ENCODE measurements around the gene PSRC1. TPM values are rescaled to one million over a fixed set of nuclear protein-coding genes. Genes with fewer than 3 reads are reported as not detected.

PSRC1 gene
- total RNA-seq, 1 donor from 2014 or later: 1.1 TPM

GRCh38 chr1:109239409-109240068 is 43.4 kb downstream of the PSRC1 start:
- DNase-seq (ENCODE audit: low read depth): peak; percentile 76
- no peak for FAIRE-seq
- TF ChIP-seq, protein P1, sequence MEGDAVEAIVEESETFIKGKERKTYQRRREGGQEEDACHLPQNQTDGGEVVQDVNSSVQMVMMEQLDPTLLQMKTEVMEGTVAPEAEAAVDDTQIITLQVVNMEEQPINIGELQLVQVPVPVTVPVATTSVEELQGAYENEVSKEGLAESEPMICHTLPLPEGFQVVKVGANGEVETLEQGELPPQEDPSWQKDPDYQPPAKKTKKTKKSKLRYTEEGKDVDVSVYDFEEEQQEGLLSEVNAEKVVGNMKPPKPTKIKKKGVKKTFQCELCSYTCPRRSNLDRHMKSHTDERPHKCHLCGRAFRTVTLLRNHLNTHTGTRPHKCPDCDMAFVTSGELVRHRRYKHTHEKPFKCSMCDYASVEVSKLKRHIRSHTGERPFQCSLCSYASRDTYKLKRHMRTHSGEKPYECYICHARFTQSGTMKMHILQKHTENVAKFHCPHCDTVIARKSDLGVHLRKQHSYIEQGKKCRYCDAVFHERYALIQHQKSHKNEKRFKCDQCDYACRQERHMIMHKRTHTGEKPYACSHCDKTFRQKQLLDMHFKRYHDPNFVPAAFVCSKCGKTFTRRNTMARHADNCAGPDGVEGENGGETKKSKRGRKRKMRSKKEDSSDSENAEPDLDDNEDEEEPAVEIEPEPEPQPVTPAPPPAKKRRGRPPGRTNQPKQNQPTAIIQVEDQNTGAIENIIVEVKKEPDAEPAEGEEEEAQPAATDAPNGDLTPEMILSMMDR (IDR thresholded peaks at IDR 0.05; ENCODE audit: insufficient read depth, low read length, severe bottlenecking): peak; percentile 86

GRCh38 chr1:109239047-109239408 is 43.9 kb downstream of the PSRC1 start:
- no peak for DNase-seq (ENCODE audit: low read depth)
- TF ChIP-seq, protein P1 (IDR thresholded peaks at IDR 0.05; ENCODE audit: insufficient read depth, low read length, severe bottlenecking): no peak
- Histone ChIP-seq H3K27me3 (ENCODE audit: control insufficient read depth, insufficient read depth, low read length) (no peaks in the 10 kb centered on the region), H3K36me3 (ENCODE audit: control insufficient read depth, insufficient read depth, low read length) (peaks cover 30% of the 10 kb centered on the region), H3K4me3 (ENCODE audit: low read depth, low read length) (no peak overlapping the region)
- FAIRE-seq: no peak

More at GRCh38 chr1:109239409-109240068, 43.4 kb downstream of the PSRC1 start:
- H3K36me3 ChIP-seq (ENCODE audit: control insufficient read depth, insufficient read depth, low read length): peaks cover 29% of the 10 kb centered on the region
- no peak overlapping the region for H3K4me3 ChIP-seq (ENCODE audit: low read depth, low read length)
- no peaks in the 10 kb centered on the region for H3K27me3 ChIP-seq (ENCODE audit: control insufficient read depth, insufficient read depth, low read length)

- Histone ChIP-seq H3K4me3 (ENCODE audit: low read depth, low read length) (no peak overlapping the region), H3K36me3 (ENCODE audit: control insufficient read depth, insufficient read depth, low read length) (peaks cover 30% of the 10 kb centered on the region), H3K27me3 (ENCODE audit: control insufficient read depth, insufficient read depth, low read length) (no peaks in the 10 kb centered on the region)
- TF ChIP-seq, protein P1 (IDR thresholded peaks at IDR 0.05; ENCODE audit: insufficient read depth, low read length, severe bottlenecking): no peak
- DNase-seq (ENCODE audit: low read depth) (no peak), FAIRE-seq (no peak)
Observed at GRCh38 chr1:109238382-109238781, 44.6 kb downstream of the PSRC1 start.

DNA sequence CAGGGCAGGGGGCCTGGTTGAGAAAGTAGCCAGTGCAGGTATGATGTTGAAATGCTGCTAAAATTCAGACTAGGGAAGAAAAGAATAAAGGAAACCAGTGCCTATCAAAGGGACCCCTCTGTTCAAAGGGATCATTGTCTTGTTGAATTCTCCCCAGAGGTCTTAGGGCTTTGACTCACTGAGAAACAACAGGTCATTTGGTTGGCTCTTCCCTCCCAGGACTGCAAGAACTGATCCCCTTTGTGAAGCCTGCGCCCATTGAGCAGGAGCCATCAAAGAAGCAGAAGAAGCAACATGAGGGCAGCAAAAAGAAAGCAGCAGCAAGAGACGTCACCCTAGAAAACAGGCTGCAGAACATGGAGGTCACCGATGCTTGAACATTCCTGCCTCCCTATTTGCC is 45.4 kb downstream of the PSRC1 start:
- H3K4me3 ChIP-seq (ENCODE audit: low read depth, low read length): no peak overlapping the region
- TF ChIP-seq, protein P1 (IDR thresholded peaks at IDR 0.05; ENCODE audit: insufficient read depth, low read length, severe bottlenecking): no peak
- DNase-seq (ENCODE audit: low read depth) (no peak), FAIRE-seq (no peak)
- H3K36me3 ChIP-seq (ENCODE audit: control insufficient read depth, insufficient read depth, low read length): peaks cover 30% of the 10 kb centered on the region
- no peaks in the 10 kb centered on the region for H3K27me3 ChIP-seq (ENCODE audit: control insufficient read depth, insufficient read depth, low read length)

- no peak for DNase-seq (ENCODE audit: low read depth)
- no peak for FAIRE-seq
- no peaks in the 10 kb centered on the region for H3K27me3 ChIP-seq (ENCODE audit: control insufficient read depth, insufficient read depth, low read length)
- H3K4me3 ChIP-seq (ENCODE audit: low read depth, low read length): no peak overlapping the region
- peaks cover 43% of the 10 kb centered on the region for H3K36me3 ChIP-seq (ENCODE audit: control insufficient read depth, insufficient read depth, low read length)
- TF ChIP-seq, protein P1 (IDR thresholded peaks at IDR 0.05; ENCODE audit: insufficient read depth, low read length, severe bottlenecking): no peak
Observed at GRCh38 chr1:109235137-109235536, 47.8 kb downstream of the PSRC1 start.

DNA sequence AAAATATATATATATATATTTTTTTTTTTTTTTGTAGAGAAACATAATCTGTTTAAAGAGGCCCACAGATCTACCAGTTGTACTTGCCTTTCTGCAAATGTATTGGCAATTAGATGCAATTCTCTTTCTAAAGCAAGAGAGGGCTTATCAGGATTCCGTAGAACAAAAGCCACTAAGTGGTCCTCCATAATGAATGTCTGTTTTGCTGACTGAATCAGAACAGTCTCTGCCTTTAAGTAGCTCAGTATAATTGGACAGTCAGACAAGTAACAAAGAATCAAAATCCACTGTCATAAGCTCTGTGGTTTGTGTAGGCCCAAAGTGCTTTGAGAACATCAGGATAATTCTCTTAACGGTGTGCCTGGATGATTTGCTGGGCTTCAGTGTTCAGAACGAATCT is 51.9 kb downstream of the PSRC1 start:
- peaks cover 46% of the 10 kb centered on the region for H3K36me3 ChIP-seq (ENCODE audit: control insufficient read depth, insufficient read depth, low read length)

More for the DNA sequence above, 51.9 kb downstream of the PSRC1 start:
- TF ChIP-seq, protein P1 (IDR thresholded peaks at IDR 0.05; ENCODE audit: insufficient read depth, low read length, severe bottlenecking): no peak
- Histone ChIP-seq H3K27me3 (ENCODE audit: control insufficient read depth, insufficient read depth, low read length) (no peaks in the 10 kb centered on the region), H3K4me3 (ENCODE audit: low read depth, low read length) (no peak overlapping the region)
- DNase-seq (ENCODE audit: low read depth): no peak
- no peak for FAIRE-seq
